ENCODE results near the gene EIF4E2.

Gene EIF4E2

GRCh38 chr2:232539298-232540231 lies 10.9 kb upstream of the EIF4E2 start, which contains the start of gene CHRNG:
TSS of gene CHRNG (plus strand) at chr2:232539692. CDS start at chr2:232539748, 56 bp downstream.
- DNase-seq, result no peak

- DNase-seq, result no peak
These were observed 9.9 kb upstream of the EIF4E2 start for GRCh38 chr2:232540441-232541041.

GRCh38 chr2:232541195-232541960 lies 9.1 kb upstream of the EIF4E2 start:
- no peak for DNase-seq

GRCh38 chr2:232541961-232542714 lies 8.4 kb upstream of the EIF4E2 start:
- no peak for DNase-seq

- no peak for DNase-seq
These were observed 7.6 kb upstream of the EIF4E2 start for GRCh38 chr2:232542715-232543467.

GRCh38 chr2:232543491-232543890 lies 7.0 kb upstream of the EIF4E2 start:
- DNase-seq, result no peak

GRCh38 chr2:232543928-232544631 lies 6.4 kb upstream of the EIF4E2 start:
- DNase-seq, result no peak

- no peak for DNase-seq
These were observed 5.8 kb upstream of the EIF4E2 start for GRCh38 chr2:232544674-232545073.

- DNase-seq, result no peak
These were observed 4.7 kb upstream of the EIF4E2 start for GRCh38 chr2:232545511-232546375.

GRCh38 chr2:232547991-232548390 lies 2.5 kb upstream of the EIF4E2 start:
- DNase-seq, result no peak

- no peak for DNase-seq
These were observed 685 bp upstream of the EIF4E2 start for GRCh38 chr2:232549655-232550353.

- DNase-seq, result no peak
These were observed 755 bp downstream of the EIF4E2 start for GRCh38 chr2:232551250-232551638.

GRCh38 chr2:232551776-232552175 lies 1.3 kb downstream of the EIF4E2 start:
- no peak for DNase-seq

GRCh38 chr2:232556426-232556825 lies 5.9 kb downstream of the EIF4E2 start:
- DNase-seq, result no peak

- DNase-seq, result no peak
These were observed 12.1 kb downstream of the EIF4E2 start for GRCh38 chr2:232562515-232563151.

GRCh38 chr2:232563580-232563979 lies 13.1 kb downstream of the EIF4E2 start:
- no peak for DNase-seq

- no peak for DNase-seq
These were observed 17.2 kb downstream of the EIF4E2 start for GRCh38 chr2:232567721-232568120.

- no peak for DNase-seq
These were observed 17.7 kb downstream of the EIF4E2 start for GRCh38 chr2:232568161-232568560.

- no peak for DNase-seq
These were observed 19.1 kb downstream of the EIF4E2 start for GRCh38 chr2:232569541-232569940.
